SK-N-MC (cell line): ENCODE results near the gene FOLH1.
A peak's percentile ranks its signal among the peaks of the same experiment; 100 is the strongest.
"Not testable (repeated sequence)": the region's sequence is repeated elsewhere in the genome, so short reads cannot be mapped to it uniquely, and the experiment has no call there.

Source experiments
- DNase-seq: peaks from one replicate; pipeline ENCODE4 v3.0.0-alpha.2; 2011; ENCODE audit warnings: low read depth, low spot score
- H3K27ac ChIP-seq: fragments of 200-600 bp; sonication (generic); 2 replicates; pipeline ENCODE4 v1.5.1; 2016; ENCODE audit warnings: mixed run types
- H3K36me3 ChIP-seq: fragments of 200-600 bp; sonication (generic); 2 replicates; pipeline ENCODE4 v1.6.1; 2017; ENCODE audit warnings: antibody characterized with exemption, low read length, mixed read lengths; ENCODE audit not compliant: insufficient read depth
- H3K4me3 ChIP-seq: fragments of 200-600 bp; sonication (generic); 2 replicates; pipeline ENCODE4 v1.5.1; 2016
- H3K9ac ChIP-seq: fragments of 200-600 bp; sonication (generic); 2 replicates; pipeline ENCODE4 v1.8.0; 2017; ENCODE audit warnings: mixed run types, mixed read lengths; ENCODE audit not compliant: insufficient read length
- H3K9me3 ChIP-seq: fragments of 200-600 bp; sonication (generic); 2 replicates; pipeline ENCODE4 v1.6.1; 2017; ENCODE audit warnings: low read depth, mild to moderate bottlenecking, antibody characterized with exemption, low read length, moderate library complexity, mixed read lengths
- FOXP2 ChIP-seq: optimal IDR thresholded peaks from 2 replicates; pipeline ENCODE3; 2011; ENCODE audit warnings: mild to moderate bottlenecking, moderate library complexity; ENCODE audit not compliant: insufficient read depth; ENCODE audit errors: extremely low read length, control extremely low read depth
- POLR2AphosphoS5 ChIP-seq: IDR thresholded peaks from 2 replicates; pipeline ENCODE4 v1.6.1; 2012; ENCODE audit warnings: mild to moderate bottlenecking, low read depth, low read length, borderline replicate concordance

The FOLH1 gene

DNA sequence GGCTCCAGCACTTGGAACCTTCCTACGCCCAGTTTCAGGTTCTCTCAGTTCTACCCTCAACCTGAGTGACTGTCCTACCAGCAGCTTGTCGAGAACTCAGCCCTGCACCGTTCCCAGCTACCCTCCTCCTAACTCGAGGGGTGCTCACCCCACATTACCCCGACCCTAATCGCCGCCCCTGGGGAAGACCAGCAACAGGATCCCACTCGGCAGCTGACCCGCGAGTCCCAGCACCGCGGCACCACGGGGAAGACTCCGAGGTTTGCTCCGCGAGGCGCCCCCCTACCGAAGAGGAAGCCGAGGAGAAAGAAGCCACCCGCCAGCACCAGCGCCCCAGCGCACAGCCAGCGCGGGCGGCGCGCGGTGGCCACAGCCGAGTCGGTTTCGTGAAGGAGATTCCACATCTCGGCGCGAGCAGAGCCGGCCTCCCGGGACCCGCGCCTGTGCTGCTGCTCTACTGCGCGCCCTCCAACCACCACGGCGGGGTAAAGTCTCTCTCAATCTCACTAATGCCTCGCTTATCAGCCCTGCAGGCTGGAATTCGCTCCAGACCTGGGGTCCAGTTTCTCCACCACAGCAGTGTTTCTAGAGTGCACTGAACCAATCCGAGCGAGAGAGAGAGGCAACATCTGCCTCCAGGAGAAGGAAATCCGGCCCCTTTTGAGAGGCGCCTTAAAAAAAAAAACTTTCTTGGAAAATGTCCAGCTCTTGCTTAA lies at the start of gene FOLH1:
FOLH1 (minus strand) TSS at position 597 of the 716 bp plus-strand sequence; CDS start at position 404, 193 bp downstream.
- Histone ChIP-seq H3K27ac (no peak within 1 kb of the TSS), H3K36me3 (no peaks in the 10 kb centered on the region), H3K9me3 (no peaks in the 10 kb centered on the region), H3K4me3 (peak within 1 kb of the TSS; percentile 91), H3K9ac (peak within 1 kb of the TSS; percentile 77)
- DNase-seq, result peak; percentile 84
- TF ChIP-seq POLR2AphosphoS5 (peak; percentile 50; the same call in 1 of the 2 replicates), FOXP2 (no peak)

DNA sequence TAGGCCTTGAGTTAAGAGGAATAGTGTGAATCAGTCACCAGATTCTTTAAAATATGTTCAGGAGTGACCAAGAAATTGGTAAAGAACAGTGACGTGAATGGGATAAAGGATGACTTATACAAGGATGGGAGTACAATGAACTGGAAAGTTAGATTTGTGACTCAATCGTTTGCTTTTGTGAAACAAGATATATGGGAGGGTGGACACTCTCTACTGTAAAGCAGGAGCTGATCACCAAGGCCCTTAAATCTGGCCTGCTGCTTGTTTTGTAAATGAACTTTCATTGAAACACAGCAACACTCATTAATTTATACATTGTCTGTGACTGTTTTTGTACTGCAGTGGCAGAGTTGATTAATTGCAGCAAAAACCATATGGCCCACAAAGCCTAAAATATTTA lies 46.7 kb upstream of the FOLH1 start:
- not testable (repeated sequence) for H3K9ac ChIP-seq, DNase-seq, H3K4me3 ChIP-seq, H3K36me3 ChIP-seq, H3K27ac ChIP-seq, H3K9me3 ChIP-seq

DNA sequence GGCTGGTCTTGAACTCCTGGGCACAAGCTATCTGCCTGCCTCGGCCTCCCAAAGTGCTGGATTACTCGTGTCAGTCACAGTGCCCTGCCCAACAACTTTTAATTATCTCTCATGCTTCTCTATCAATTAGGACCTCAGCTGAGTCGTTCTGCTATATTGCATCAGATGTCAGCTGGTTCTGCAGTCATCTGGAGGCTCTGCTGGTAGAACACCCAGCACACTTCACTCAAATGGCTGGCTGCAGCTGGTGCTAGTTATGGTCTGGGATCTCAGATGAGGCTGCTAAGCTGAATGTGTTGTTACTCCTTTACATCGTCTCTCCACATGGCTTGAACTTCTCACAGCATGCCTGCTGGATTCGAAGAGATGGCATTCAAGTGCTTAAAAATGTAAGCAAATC lies 42.8 kb upstream of the FOLH1 start:
- H3K4me3 ChIP-seq, H3K9ac ChIP-seq, H3K36me3 ChIP-seq, DNase-seq, H3K27ac ChIP-seq, H3K9me3 ChIP-seq: not testable (repeated sequence)

DNA sequence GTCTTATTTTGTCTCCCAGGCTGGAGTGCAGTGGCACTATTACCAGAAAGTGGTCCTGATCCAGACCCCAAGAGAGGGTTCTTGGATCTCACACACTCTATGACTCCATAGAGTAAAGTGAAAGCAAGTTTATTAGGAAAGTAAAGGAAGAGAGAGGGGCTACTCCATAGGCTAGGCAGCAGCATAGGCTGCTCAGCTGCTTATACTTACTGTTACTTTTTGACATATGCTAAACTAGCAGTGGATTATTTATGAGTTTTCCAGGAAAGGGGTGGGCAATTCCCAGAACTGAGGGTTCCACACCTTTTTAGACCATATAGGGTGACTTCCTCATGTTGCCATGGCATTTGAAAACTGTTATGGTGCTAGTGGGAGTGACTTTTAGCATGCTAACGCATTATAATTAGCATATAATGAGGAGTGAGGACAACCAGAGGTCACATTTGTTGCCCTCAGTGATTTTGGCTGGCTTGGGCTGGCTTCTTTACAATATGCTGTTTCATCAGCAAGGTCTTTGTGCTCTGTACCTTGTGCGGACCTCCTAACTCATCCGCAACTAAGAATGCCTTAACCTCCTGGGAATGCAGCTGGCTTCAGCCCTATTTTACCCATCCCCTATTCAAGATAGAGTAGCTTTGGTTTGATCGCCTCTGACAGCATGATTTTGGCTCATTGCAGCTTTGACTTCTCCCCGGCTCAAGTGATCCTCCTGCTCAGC lies 42.2 kb upstream of the FOLH1 start:
- not testable (repeated sequence) for DNase-seq, H3K9ac ChIP-seq, H3K27ac ChIP-seq, H3K4me3 ChIP-seq, H3K36me3 ChIP-seq, H3K9me3 ChIP-seq

DNA sequence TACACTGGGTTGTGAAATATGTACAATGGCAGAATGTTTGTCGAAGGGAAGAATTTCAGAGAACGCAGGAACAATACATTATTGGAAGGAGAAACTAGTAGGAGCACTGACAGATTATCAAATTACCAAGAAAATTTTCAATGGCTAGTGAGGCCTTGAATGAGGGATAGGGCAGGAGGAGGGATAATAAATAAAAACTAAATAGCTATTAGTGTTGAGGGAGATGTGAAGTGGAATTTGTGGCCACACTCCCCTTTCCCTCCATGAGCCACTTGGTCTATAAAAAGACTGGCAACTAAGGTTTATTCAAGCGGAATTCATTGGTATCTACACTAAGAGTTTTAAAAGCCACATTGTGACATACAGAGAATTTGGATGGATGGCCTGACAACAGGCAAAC lies 41.0 kb upstream of the FOLH1 start:
- H3K4me3 ChIP-seq, H3K27ac ChIP-seq, H3K9me3 ChIP-seq, H3K36me3 ChIP-seq, DNase-seq, H3K9ac ChIP-seq: not testable (repeated sequence)

DNA sequence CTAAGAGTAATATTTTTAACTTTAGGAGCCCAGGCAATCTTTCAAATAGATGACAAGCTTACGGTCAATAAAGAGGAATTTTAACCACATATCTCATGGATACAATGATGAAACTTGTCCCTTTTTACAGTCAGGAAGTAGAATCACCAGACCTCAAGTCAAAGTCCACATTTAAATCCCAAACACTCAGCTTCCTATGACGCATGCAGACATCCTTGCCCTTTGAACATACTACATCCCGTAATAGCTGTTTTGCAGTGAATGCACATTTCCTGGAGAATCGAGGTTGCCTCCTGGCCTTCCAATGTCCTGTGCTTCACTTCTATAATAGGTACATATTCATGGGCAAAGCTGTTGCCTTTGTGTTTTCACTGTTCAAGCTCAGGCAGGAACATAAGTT lies 25.3 kb upstream of the FOLH1 start:
- H3K36me3 ChIP-seq, H3K9ac ChIP-seq, H3K27ac ChIP-seq, DNase-seq, H3K4me3 ChIP-seq, H3K9me3 ChIP-seq: not testable (repeated sequence)

DNA sequence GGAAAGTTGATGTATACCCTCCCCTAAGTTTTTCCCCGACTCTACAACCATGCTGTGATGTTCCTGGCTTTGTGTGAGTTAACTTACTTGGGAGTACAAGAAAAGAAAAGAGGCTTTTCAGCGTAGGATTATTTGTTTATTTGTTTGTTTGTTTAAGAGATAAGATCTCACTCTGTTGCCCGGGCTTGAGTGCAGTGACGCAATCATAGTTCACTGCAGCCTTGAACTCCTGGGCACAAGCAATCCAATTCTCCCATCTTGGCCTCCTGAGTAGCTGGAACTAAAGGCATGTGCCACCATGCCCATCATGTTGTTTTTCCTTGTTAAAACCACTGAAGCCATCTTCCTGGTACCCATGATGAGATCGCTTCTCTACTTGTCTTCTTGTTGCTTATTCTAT lies 24.6 kb upstream of the FOLH1 start:
- not testable (repeated sequence) for H3K36me3 ChIP-seq, H3K27ac ChIP-seq, H3K4me3 ChIP-seq, H3K9ac ChIP-seq, H3K9me3 ChIP-seq, DNase-seq

GRCh38 chr11:49231725-49232124 lies 23.3 kb upstream of the FOLH1 start:
- H3K36me3 ChIP-seq, H3K9me3 ChIP-seq, H3K27ac ChIP-seq, H3K4me3 ChIP-seq, H3K9ac ChIP-seq, DNase-seq: not testable (repeated sequence)

GRCh38 chr11:49230534-49230933 lies 22.1 kb upstream of the FOLH1 start:
- peak overlapping the region; percentile 81 for H3K27ac ChIP-seq
- H3K9me3 ChIP-seq, DNase-seq, H3K36me3 ChIP-seq: not testable (repeated sequence)
- H3K4me3 ChIP-seq, result peak overlapping the region; percentile 53
- peak overlapping the region; percentile 37 for H3K9ac ChIP-seq

DNA sequence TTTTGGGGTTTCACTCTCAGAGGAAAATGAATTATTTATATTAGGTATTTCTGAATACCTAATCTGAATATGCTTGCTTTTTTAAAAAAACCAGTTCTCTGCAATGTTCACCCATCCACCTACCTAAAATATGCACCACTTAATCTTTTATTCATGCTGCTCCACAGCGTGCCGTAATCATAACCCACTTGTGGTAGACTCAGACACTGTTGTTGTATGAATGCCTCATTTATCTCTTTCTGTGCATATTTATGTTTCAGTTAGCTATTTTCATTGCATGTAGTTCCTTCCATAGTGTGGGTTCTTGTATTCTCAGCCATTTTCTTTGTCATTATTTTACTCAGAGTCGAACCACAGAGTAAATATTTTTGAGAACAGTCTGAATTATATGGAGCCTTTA lies 21.6 kb upstream of the FOLH1 start:
- peak overlapping the region; percentile 53 for H3K4me3 ChIP-seq
- not testable (repeated sequence) for H3K9me3 ChIP-seq, DNase-seq, H3K36me3 ChIP-seq
- peak overlapping the region; percentile 37 for H3K9ac ChIP-seq
- peak overlapping the region; percentile 81 for H3K27ac ChIP-seq

DNA sequence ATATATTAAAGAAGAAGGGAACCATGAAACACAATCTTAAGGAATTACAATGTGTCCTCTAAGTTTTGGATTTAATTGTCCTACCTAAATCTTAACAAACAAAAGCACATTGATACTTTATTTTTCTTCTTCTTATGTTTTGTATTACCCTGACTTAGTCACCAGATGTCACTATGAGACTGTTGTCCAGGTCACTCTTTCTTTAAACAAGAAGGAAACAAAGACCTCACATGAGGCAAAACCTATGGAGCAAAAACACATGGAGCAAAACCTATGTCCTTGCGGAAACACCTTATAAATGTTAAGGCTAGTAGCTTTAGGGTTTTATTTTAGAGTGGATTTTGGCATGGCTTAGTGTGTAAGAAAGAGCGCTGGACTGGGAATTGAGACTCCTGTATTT lies 20.7 kb upstream of the FOLH1 start:
- H3K27ac ChIP-seq, H3K9ac ChIP-seq, H3K9me3 ChIP-seq, H3K4me3 ChIP-seq, H3K36me3 ChIP-seq, DNase-seq: not testable (repeated sequence)

DNA sequence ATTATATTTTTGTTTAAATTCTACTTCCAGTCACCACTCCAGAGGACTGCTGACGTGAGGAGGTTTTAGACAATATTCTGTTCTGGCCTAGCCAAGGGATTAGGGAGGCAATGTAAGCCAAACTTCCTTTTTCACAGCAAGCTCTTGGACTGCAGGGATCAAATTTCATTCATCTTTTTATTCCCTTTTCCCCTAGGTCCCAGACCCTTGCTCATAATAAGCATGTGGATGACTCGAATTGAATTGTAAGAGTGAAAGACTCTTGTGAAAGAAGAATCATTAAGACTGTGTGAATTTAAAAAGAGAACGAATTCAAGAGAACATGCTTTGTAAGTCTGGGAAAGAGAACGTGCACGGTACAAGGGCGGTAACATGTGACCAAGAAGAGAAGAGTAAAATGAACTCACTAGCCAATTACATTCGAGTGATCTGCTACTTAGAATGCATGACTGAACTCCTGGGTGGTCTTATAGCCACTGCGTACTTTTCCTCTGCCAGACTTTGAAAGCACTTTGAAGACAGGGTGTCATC lies 16.9 kb upstream of the FOLH1 start:
- not testable (repeated sequence) for H3K27ac ChIP-seq, H3K9ac ChIP-seq

More for the DNA sequence above, 16.9 kb upstream of the FOLH1 start:
- H3K36me3 ChIP-seq, H3K4me3 ChIP-seq, H3K9me3 ChIP-seq, DNase-seq: not testable (repeated sequence)
